Stimulated activated CD4-positive, alpha-beta T cell treated with anti-CD3 and anti-CD28 coated beads, TNF-alpha, amount 100 ng/mL, for 24 hours (primary cell): Measurements from ENCODE around the gene RANBP1.
A peak's percentile ranks its signal among the peaks of the same experiment; 100 is the strongest.

Experiments used
- DNase-seq, 3 experiments: peaks; one replicate each; pipeline ENCODE4 v3.0.0-alpha.2; 2020; ENCODE audit warnings: low read depth in 3 of 3

Gene RANBP1

GRCh38 chr22:20088263-20088648, 27.6 kb upstream of the RANBP1 start:
- DNase-seq, result no peak

GRCh38 chr22:20089226-20089976, 26.5 kb upstream of the RANBP1 start:
- DNase-seq, result no peak

GRCh38 chr22:20089977-20090729, 25.8 kb upstream of the RANBP1 start:
- no peak for DNase-seq

GRCh38 chr22:20090730-20091240, 25.1 kb upstream of the RANBP1 start:
- DNase-seq, result no peak

GRCh38 chr22:20091690-20092476, 24.0 kb upstream of the RANBP1 start:
- DNase-seq, result no peak

GRCh38 chr22:20092477-20092854, 23.4 kb upstream of the RANBP1 start:
- DNase-seq, result no peak

- DNase-seq, result no peak
Measured at GRCh38 chr22:20093418-20094196, 22.3 kb upstream of the RANBP1 start.

- DNase-seq, result no peak
Measured at GRCh38 chr22:20094197-20094807, 21.6 kb upstream of the RANBP1 start.

- peak in 1 of 3 experiments; percentile 52 for DNase-seq
Measured at GRCh38 chr22:20095521-20095920, 20.4 kb upstream of the RANBP1 start.

- DNase-seq, result no peak
Measured at GRCh38 chr22:20096574-20097420, 19.1 kb upstream of the RANBP1 start.

GRCh38 chr22:20099099-20099711, 16.7 kb upstream of the RANBP1 start:
- DNase-seq, result no peak

- DNase-seq, result no peak
Measured at GRCh38 chr22:20101638-20102037, 14.3 kb upstream of the RANBP1 start.

GRCh38 chr22:20102203-20102780, 13.6 kb upstream of the RANBP1 start:
- DNase-seq, result no peak

- no peak for DNase-seq
Measured at GRCh38 chr22:20105456-20106204, 10.3 kb upstream of the RANBP1 start.

GRCh38 chr22:20106205-20106848, 9.6 kb upstream of the RANBP1 start:
- DNase-seq, result no peak

GRCh38 chr22:20106849-20107237, 9.1 kb upstream of the RANBP1 start:
- no peak for DNase-seq

- no peak for DNase-seq
Measured at GRCh38 chr22:20107471-20107901, 8.4 kb upstream of the RANBP1 start.
